ENCODE results near the gene EXOC2.
"Not testable (repeated sequence)": the region's sequence is repeated elsewhere in the genome, so short reads cannot be mapped to it uniquely, and the experiment has no call there.

Gene EXOC2

GRCh38 chr6:610882-611281 lies 82.1 kb downstream of the EXOC2 start:
- Histone ChIP-seq H3K9me3 (ENCODE audit: insufficient read depth, low read length, severe bottlenecking) (no peaks in the 10 kb centered on the region), H3K9ac (ENCODE audit: low read depth, low read length) (no peak overlapping the region), H4K20me1 (ENCODE audit: insufficient read depth, low read length) (no peaks in the 10 kb centered on the region), H3K4me3 (ENCODE audit: low read depth in 1 of 2, low read length in 2 of 2) (no peak overlapping the region), H3K27me3 (ENCODE audit: insufficient read depth, low read length, poor library complexity) (no peaks in the 10 kb centered on the region), H3K27ac (ENCODE audit: low read length) (no peak overlapping the region), H3K36me3 (ENCODE audit: insufficient read depth, low read length) (peaks cover 19% of the 10 kb centered on the region), H2AFZ (ENCODE audit: low read depth, low read length) (no peak overlapping the region), H3K79me2 (ENCODE audit: insufficient read depth, low read length) (no peaks in the 10 kb centered on the region), H3K4me2 (ENCODE audit: insufficient read depth, low read length) (no peak overlapping the region), H3K4me1 (ENCODE audit: insufficient read depth, low read length) (no peaks in the 10 kb centered on the region)
- TF ChIP-seq EZH2 (IDR thresholded peaks at IDR 0.05; ENCODE audit: borderline replicate concordance, low read depth, low read length, severe bottlenecking) (no peak), CTCF (IDR thresholded peaks at IDR 0.05; ENCODE audit: borderline replicate concordance, extremely low read depth, low read length, poor library complexity, severe bottlenecking) (no peak)
- ATAC-seq (ENCODE audit: insufficient read depth, low read depth): no peak
- no peak for DNase-seq

DNA sequence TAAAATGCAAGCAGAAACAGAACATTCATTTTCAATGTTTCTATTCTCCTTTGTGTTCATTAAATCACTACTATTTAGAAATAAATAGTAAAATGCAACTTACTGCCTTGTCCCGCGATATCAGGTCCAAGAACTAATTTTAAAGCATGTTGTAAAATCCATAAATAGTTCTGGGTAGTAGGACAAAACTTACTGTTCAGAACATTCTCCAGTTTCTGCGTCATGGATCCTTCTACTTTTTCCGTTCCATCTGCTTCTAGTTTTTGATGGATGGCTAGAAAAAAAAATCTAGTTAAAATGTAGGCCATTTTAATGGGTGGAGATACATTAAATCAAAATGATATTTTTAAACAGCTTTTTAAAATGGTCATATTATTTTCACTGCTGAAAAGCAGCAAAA lies 83.0 kb downstream of the EXOC2 start:
- H3K79me2 ChIP-seq (ENCODE audit: insufficient read depth, low read length): no peaks in the 10 kb centered on the region
- peaks cover 13% of the 10 kb centered on the region for H3K36me3 ChIP-seq (ENCODE audit: insufficient read depth, low read length)
- H3K4me1 ChIP-seq (ENCODE audit: insufficient read depth, low read length): no peaks in the 10 kb centered on the region
- no peak overlapping the region for H3K9ac ChIP-seq (ENCODE audit: low read depth, low read length)
- no peak for DNase-seq
- H3K4me2 ChIP-seq (ENCODE audit: insufficient read depth, low read length): no peak overlapping the region
- no peak overlapping the region for H3K27ac ChIP-seq (ENCODE audit: low read length)
- no peak for ATAC-seq (ENCODE audit: insufficient read depth, low read depth)
- H3K4me3 ChIP-seq (ENCODE audit: low read depth in 1 of 2, low read length in 2 of 2): no peak overlapping the region
- no peaks in the 10 kb centered on the region for H3K9me3 ChIP-seq (ENCODE audit: insufficient read depth, low read length, severe bottlenecking)
- H2AFZ ChIP-seq (ENCODE audit: low read depth, low read length): no peak overlapping the region
- H3K27me3 ChIP-seq (ENCODE audit: insufficient read depth, low read length, poor library complexity): no peaks in the 10 kb centered on the region
- no peaks in the 10 kb centered on the region for H4K20me1 ChIP-seq (ENCODE audit: insufficient read depth, low read length)
- TF ChIP-seq EZH2 (IDR thresholded peaks at IDR 0.05; ENCODE audit: borderline replicate concordance, low read depth, low read length, severe bottlenecking) (no peak), CTCF (IDR thresholded peaks at IDR 0.05; ENCODE audit: borderline replicate concordance, extremely low read depth, low read length, poor library complexity, severe bottlenecking) (no peak)

- Histone ChIP-seq H3K27me3 (ENCODE audit: insufficient read depth, low read length, poor library complexity) (no peaks in the 10 kb centered on the region), H3K4me1 (ENCODE audit: insufficient read depth, low read length) (no peaks in the 10 kb centered on the region), H3K79me2 (ENCODE audit: insufficient read depth, low read length) (no peaks in the 10 kb centered on the region), H3K27ac (ENCODE audit: low read length) (no peak overlapping the region), H2AFZ (ENCODE audit: low read depth, low read length) (no peak overlapping the region), H4K20me1 (ENCODE audit: insufficient read depth, low read length) (0 out of 2 replicates have a peak, but pooled peaks cover 5% of the 10 kb centered on the region), H3K4me2 (ENCODE audit: insufficient read depth, low read length) (no peak overlapping the region), H3K36me3 (ENCODE audit: insufficient read depth, low read length) (peaks cover 12% of the 10 kb centered on the region), H3K9me3 (ENCODE audit: insufficient read depth, low read length, severe bottlenecking) (no peaks in the 10 kb centered on the region), H3K4me3 (ENCODE audit: low read depth in 1 of 2, low read length in 2 of 2) (no peak overlapping the region), H3K9ac (ENCODE audit: low read depth, low read length) (no peak overlapping the region)
- DNase-seq (no peak), ATAC-seq (ENCODE audit: insufficient read depth, low read depth) (no peak)
- no peak for TF ChIP-seq EZH2 (IDR thresholded peaks at IDR 0.05; ENCODE audit: borderline replicate concordance, low read depth, low read length, severe bottlenecking)
- no peak for TF ChIP-seq CTCF (IDR thresholded peaks at IDR 0.05; ENCODE audit: borderline replicate concordance, extremely low read depth, low read length, poor library complexity, severe bottlenecking)
Measured at GRCh38 chr6:606829-607379, 86.0 kb downstream of the EXOC2 start.

GRCh38 chr6:605895-606294 lies 87.0 kb downstream of the EXOC2 start:
- H2AFZ ChIP-seq (ENCODE audit: low read depth, low read length); H3K9me3 ChIP-seq (ENCODE audit: insufficient read depth, low read length, severe bottlenecking); H4K20me1 ChIP-seq (ENCODE audit: insufficient read depth, low read length); H3K9ac ChIP-seq (ENCODE audit: low read depth, low read length); DNase-seq; H3K79me2 ChIP-seq (ENCODE audit: insufficient read depth, low read length); H3K4me1 ChIP-seq (ENCODE audit: insufficient read depth, low read length); ATAC-seq (ENCODE audit: insufficient read depth, low read depth); H3K27me3 ChIP-seq (ENCODE audit: insufficient read depth, low read length, poor library complexity); H3K4me3 ChIP-seq (ENCODE audit: low read depth in 1 of 2, low read length in 2 of 2); H3K4me2 ChIP-seq (ENCODE audit: insufficient read depth, low read length); H3K27ac ChIP-seq (ENCODE audit: low read length): not testable (repeated sequence)
- peaks cover 12% of the 10 kb centered on the region for H3K36me3 ChIP-seq (ENCODE audit: insufficient read depth, low read length)
